GM12878 (cell line): ENCODE measurements around the gene GSK3A. TPM values are rescaled to one million over a fixed set of nuclear protein-coding genes. Genes with fewer than 3 reads are reported as not detected.
A peak's percentile ranks its signal among the peaks of the same experiment; 100 is the strongest.

Experiments used
- ATAC-seq: fragments of 200-7000 bp; cut with Tn5 transposase; 3 replicates; pipeline ENCODE4 v1.9.1; 2020; ENCODE audit warnings: mild to moderate bottlenecking, moderate library complexity
- BruUV-seq: library from RNA; stranded (reverse); fragments of 400-500 nt; replicated peaks from 2 replicates; lab custom pipeline; 2021; lab: Mats Ljungman, UMichigan
- CTCF ChIA-PET: fragments of 300-600 bp; sonication (Branson Sonifier 250); formaldehyde crosslinking; extraction: SDS; loops from one replicate; lab custom pipeline; 2021; ENCODE audit warnings: inconsistent platforms; lab: Yijun Ruan, JAX
- POLR2A ChIA-PET: fragments of 350-600 bp; formaldehyde crosslinking; extraction: SDS; loops from one replicate; lab custom pipeline; 2021; ENCODE audit warnings: inconsistent platforms; lab: Charles Lee
- RAD21 ChIA-PET: fragments of 300-600 bp; sonication (Branson Sonifier 250); formaldehyde crosslinking; loops from one replicate; lab custom pipeline; 2023; ENCODE audit warnings: antibody characterized with exemption; ENCODE audit not compliant: unreplicated experiment; lab: Charles Lee
- SMC1A ChIA-PET: fragments of 300-600 bp; sonication (Branson Sonifier 250); formaldehyde crosslinking; loops from one replicate; lab custom pipeline; 2023; ENCODE audit not compliant: unreplicated experiment, uncharacterized antibody; lab: Charles Lee
- DNase-seq: peaks from one replicate; pipeline ENCODE4 v3.0.0-alpha.2; 2011; ENCODE audit warnings: low read depth, low spot score
- FAIRE-seq: peaks from 3 replicates; lab custom pipeline; 2011; peaks lifted over from hg19 to GRCh38; lab: Jason Lieb, UNC
- H2AFZ ChIP-seq: 2 replicates; pipeline ENCODE4 v1.6.0; 2011; ENCODE audit warnings: low read depth, low read length, control low read depth; ENCODE audit not compliant: control insufficient read depth
- H3K27ac ChIP-seq: 2 replicates; pipeline ENCODE4 v1.5.1; 2011; ENCODE audit warnings: control low read depth; ENCODE audit not compliant: control insufficient read depth, insufficient read depth
- H3K27me3 ChIP-seq, 2 experiments: replicated peaks in 1 of 2; 2 replicates each; pipeline versions ENCODE4 v1.6.0 to v1.6.1; 2011; ENCODE audit warnings: low read length in 1 of 2; ENCODE audit not compliant: control insufficient read depth in 2 of 2, insufficient read depth in 2 of 2
- H3K36me3 ChIP-seq, 2 experiments: 2 replicates each; pipeline ENCODE4 v1.5.1; 2011; ENCODE audit warnings: low read length in 1 of 2; ENCODE audit not compliant: control insufficient read depth in 2 of 2, insufficient read depth in 2 of 2
- H3K4me1 ChIP-seq: 2 replicates; pipeline ENCODE4 v1.6.1; 2011; ENCODE audit warnings: mild to moderate bottlenecking, low read length, moderate library complexity, mixed read lengths; ENCODE audit not compliant: control insufficient read depth, insufficient read depth
- H3K4me2 ChIP-seq: 2 replicates; pipeline ENCODE4 v1.6.0; 2011; ENCODE audit warnings: control low read depth; ENCODE audit not compliant: control insufficient read depth, insufficient read depth
- H3K4me3 ChIP-seq: fragments of 200-600 bp; sonication (generic); 2 replicates; pipeline ENCODE4 v1.5.1; 2016
- H3K79me2 ChIP-seq: 2 replicates; pipeline ENCODE4 v1.6.0; 2011; ENCODE audit warnings: low read length; ENCODE audit not compliant: control insufficient read depth, insufficient read depth
- H3K9ac ChIP-seq: 2 replicates; pipeline ENCODE4 v1.8.0; 2011; ENCODE audit warnings: low read length, control low read depth, mixed read lengths; ENCODE audit not compliant: control insufficient read depth, insufficient read depth
- H3K9me3 ChIP-seq: replicated peaks from 3 replicates; pipeline ENCODE4 v1.5.1; 2011; ENCODE audit warnings: mild to moderate bottlenecking, low read length; ENCODE audit not compliant: control insufficient read depth, insufficient read depth
- H4K20me1 ChIP-seq: 2 replicates; pipeline ENCODE4 v1.6.0; 2011; ENCODE audit not compliant: control insufficient read depth, insufficient read depth
- EGR1 ChIP-seq, 2 experiments: IDR thresholded peaks; 1 replicate in 1 of 2; 2 replicates in 1 of 2; pipeline ENCODE4 v1.6.1; 2011 to 2012; ENCODE audit warnings: low read depth in 2 of 2, low read length in 2 of 2, borderline replicate concordance in 1 of 2, mild to moderate bottlenecking in 1 of 2, moderate library complexity in 1 of 2
- ESRRA ChIP-seq: IDR thresholded peaks from 2 replicates; pipeline ENCODE4 v1.6.1; 2012; ENCODE audit warnings: mild to moderate bottlenecking, low read length, improper control_type of control experiment
- HDAC2 ChIP-seq: fragments of 200-600 bp; sonication (generic); IDR thresholded peaks from 2 replicates; pipeline ENCODE4 v1.6.1; 2017
- MEF2B ChIP-seq: fragments of 450-650 bp; IDR thresholded peaks from 2 replicates; pipeline ENCODE4 v1.6.1; 2018; ENCODE audit warnings: mild to moderate bottlenecking, moderate library complexity; ENCODE audit not compliant: partially characterized antibody, poor library complexity, severe bottlenecking
- MTA2 ChIP-seq: fragments of 450-650 bp; IDR thresholded peaks from 2 replicates; pipeline ENCODE4 v1.6.1; 2016; ENCODE audit warnings: low read depth, mild to moderate bottlenecking, moderate library complexity
- WGBS: methylation state at CpG from one replicate; pipeline ENCODE4 v1.1.6; 2016; ENCODE audit warnings: low lambda C conversion rate; ENCODE audit not compliant: insufficient replicate concordance, insufficient coverage; ENCODE audit errors: missing lambda C conversion rate; 5-methylcytosine and 5-hydroxymethylcytosine counted together
- in situ Hi-C: fragments of 300-500 bp; cut with MboI; formaldehyde crosslinking; loops from 9 replicates; pipeline ENCODE4 v1.14.3; 2018; ENCODE audit warnings: mixed read lengths
- intact Hi-C: fragments of 100-400 bp; cut with micrococcal nuclease; formaldehyde crosslinking; loops from one replicate; pipeline ENCODE4 v1.14.2; 2022; ENCODE audit not compliant: unreplicated experiment
- polyA plus RNA-seq, 11 experiments: library from polyadenylated mRNA; depleted of rRNA in 4 of 11; unstranded in 6 of 11; stranded (reverse) in 5 of 11; fragments of >200 nt; fragmentation: Nextera tagmentation in 4 of 11; fragmentation: Illumina TruSeq in 1 of 11; extraction: Ambion mirVana in 4 of 11; extraction: Trizol in 1 of 11; gene quantifications; 1 replicate in 1 of 11; 2 replicates in 10 of 11; pipeline versions ENCODE4 v1.2.1 to v1.2.3, GENCODE V29; 2011 to 2016; ENCODE audit warnings: inconsistent platforms in 2 of 11, missing spikeins in 2 of 11, low read depth in 1 of 11
- total RNA-seq, 4 experiments: library from RNA; depleted of rRNA in 3 of 4; stranded (reverse); fragments of >200 nt in 3 of 4; fragmentation: Illumina TruSeq in 1 of 4; extraction: Trizol in 1 of 4; gene quantifications; 2 replicates each; pipeline versions ENCODE4 v1.2.1 to v1.2.3, GENCODE V29; 2013 to 2021

Gene GSK3A
- total and polyA plus RNA-seq, 10 of the 15 experiments (the other 5 are each of a cell fraction or from before 2014, with no cell fraction given), result 1.00 to 47.9 (median 15.2) TPM

DNA sequence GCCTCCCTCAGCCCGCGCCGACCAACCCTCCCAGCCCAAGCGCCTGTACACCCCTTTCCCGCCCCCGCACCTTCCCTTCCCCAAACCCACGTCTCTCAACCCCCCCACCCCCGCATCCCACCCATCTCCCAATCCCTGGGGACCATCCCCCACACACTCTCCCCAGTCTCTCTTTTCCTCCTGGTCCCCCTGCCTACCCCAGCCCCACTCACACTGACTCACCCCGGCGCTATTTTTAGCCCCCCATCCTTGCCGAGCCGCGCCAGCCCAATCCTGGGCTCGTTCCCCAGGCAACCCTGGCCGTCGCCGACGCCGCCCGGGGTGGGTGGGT, 38.4 kb upstream of the GSK3A start:
- WGBS, result 0% methylated on average over 12 of the region's 20 CpGs
- POLR2A ChIA-PET, result interaction anchor here (3.1 to 5.1 kb wide), 2 partner anchors 11 to 37 kb away, joined by 24 to 51 read pairs; partner anchors contain the start of genes CIC and GSK3A
- H3K27ac ChIP-seq, result peak overlapping the region; percentile 55
- DNase-seq (no peak), FAIRE-seq (no peak), ATAC-seq (no peak)
- peak overlapping the region; percentile 98; the same call in 1 of the 2 replicates for H3K4me3 ChIP-seq
- BruUV-seq, result no TSS peak
- intact Hi-C loops, result loop anchor here (2.0 to 5.0 kb wide), 5 partner anchors 36 to 173 kb away; partner anchors contain the start of genes POU2F2 and ZNF526
- peak overlapping the region; percentile 45; the same call in 1 of the 2 replicates for H3K9ac ChIP-seq
- no peak overlapping the region for H2AFZ ChIP-seq
- in situ Hi-C loops, result no loop called here
- H4K20me1 ChIP-seq, result no peaks in the 10 kb centered on the region; the same call in 1 of the 2 replicates
- peaks cover 37% of the 10 kb centered on the region for H3K79me2 ChIP-seq
- CTCF ChIA-PET, result interaction anchor here (1.5 to 6.7 kb wide), 5 partner anchors 16 to 148 kb away, joined by 3 to 111 read pairs (median 9); partner anchors contain the start of genes GSK3A and POU2F2
- no peaks in the 10 kb centered on the region for H3K27me3 ChIP-seq
- no peaks in the 10 kb centered on the region for H3K9me3 ChIP-seq
- RAD21 ChIA-PET, result interaction anchor here (1.0 to 5.5 kb wide), 4 partner anchors 11 to 146 kb away, joined by 3 to 82 read pairs (median 16); partner anchors contain the start of genes CIC, GSK3A and PAFAH1B3
- H3K36me3 ChIP-seq, result no peaks in the 10 kb centered on the region
- SMC1A ChIA-PET, result interaction anchor here (5.1 kb wide), 1 partner anchor 36 kb away, joined by 70 read pairs; the partner anchor contains the start of gene GSK3A
- TF ChIP-seq ESRRA, result no peak
- TF ChIP-seq HDAC2, result no peak
- TF ChIP-seq MEF2B, result no peak
- TF ChIP-seq EGR1 (IDR thresholded peaks at IDR 0.05; ENCODE audit: borderline replicate concordance in 1 of 2, low read depth in 2 of 2, low read length in 2 of 2), result peak in 1 of 2 experiments; percentile 71; a peak in 1 of 3 replicates
- no peak for TF ChIP-seq MTA2
- peaks cover 53% of the 10 kb centered on the region for H3K4me1 ChIP-seq
- peak overlapping the region; percentile 97; the same call in 1 of the 2 replicates for H3K4me2 ChIP-seq
